ENCODE results near the gene HILPDA.

DNA sequence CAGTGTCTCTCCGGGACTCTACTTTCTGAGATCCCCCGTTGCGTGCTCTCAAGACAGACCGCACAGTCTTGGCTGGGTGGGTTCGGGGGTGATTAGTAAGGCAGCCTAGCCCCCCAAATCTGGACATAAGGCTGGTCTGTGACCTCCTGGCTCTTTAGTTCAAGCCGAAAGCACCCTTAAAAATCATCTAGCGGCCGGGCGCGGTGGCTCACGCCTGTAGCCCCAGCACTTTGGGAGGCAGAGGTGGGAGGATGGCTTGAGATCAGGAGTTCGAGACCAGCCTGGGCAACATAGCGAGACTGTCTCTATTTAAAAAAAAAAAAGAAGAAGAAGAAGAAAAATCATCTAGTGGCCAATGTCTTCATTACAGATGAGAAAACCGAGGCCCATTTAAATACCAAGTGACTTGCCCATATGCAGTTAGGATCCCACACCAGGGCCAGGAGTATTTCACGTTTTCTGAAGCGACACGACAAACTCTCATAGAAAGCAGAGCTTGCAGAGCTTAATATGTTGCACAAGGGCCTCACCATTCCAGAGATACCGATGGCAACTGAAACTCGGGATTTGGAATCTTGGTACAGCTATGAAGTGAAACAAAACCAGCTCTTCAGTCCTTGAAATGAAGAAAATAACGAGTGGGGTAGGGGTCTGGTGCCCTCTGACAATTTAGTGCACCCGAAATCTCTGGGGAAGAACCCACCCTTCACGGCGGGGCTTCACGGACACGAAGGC lies 703 bp upstream of the HILPDA start:
- TF ChIP-seq RAD21 (IDR thresholded peaks at IDR 0.05; ENCODE audit: low read depth), result no peak
- no peak for TF ChIP-seq NFIC (IDR thresholded peaks at IDR 0.05)
- TF ChIP-seq CEBPB (IDR thresholded peaks at IDR 0.05), result no peak
- no peak for TF ChIP-seq EGR1 (IDR thresholded peaks at IDR 0.05)
- no peak for TF ChIP-seq EP300 (IDR thresholded peaks at IDR 0.05; ENCODE audit: borderline replicate concordance)
- TF ChIP-seq, protein P1, sequence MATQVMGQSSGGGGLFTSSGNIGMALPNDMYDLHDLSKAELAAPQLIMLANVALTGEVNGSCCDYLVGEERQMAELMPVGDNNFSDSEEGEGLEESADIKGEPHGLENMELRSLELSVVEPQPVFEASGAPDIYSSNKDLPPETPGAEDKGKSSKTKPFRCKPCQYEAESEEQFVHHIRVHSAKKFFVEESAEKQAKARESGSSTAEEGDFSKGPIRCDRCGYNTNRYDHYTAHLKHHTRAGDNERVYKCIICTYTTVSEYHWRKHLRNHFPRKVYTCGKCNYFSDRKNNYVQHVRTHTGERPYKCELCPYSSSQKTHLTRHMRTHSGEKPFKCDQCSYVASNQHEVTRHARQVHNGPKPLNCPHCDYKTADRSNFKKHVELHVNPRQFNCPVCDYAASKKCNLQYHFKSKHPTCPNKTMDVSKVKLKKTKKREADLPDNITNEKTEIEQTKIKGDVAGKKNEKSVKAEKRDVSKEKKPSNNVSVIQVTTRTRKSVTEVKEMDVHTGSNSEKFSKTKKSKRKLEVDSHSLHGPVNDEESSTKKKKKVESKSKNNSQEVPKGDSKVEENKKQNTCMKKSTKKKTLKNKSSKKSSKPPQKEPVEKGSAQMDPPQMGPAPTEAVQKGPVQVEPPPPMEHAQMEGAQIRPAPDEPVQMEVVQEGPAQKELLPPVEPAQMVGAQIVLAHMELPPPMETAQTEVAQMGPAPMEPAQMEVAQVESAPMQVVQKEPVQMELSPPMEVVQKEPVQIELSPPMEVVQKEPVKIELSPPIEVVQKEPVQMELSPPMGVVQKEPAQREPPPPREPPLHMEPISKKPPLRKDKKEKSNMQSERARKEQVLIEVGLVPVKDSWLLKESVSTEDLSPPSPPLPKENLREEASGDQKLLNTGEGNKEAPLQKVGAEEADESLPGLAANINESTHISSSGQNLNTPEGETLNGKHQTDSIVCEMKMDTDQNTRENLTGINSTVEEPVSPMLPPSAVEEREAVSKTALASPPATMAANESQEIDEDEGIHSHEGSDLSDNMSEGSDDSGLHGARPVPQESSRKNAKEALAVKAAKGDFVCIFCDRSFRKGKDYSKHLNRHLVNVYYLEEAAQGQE (IDR thresholded peaks at IDR 0.05; ENCODE audit: low read depth), result no peak
- TF ChIP-seq TAF1 (IDR thresholded peaks at IDR 0.05; ENCODE audit: low read depth), result no peak
- no peak for TF ChIP-seq CREB1 (IDR thresholded peaks at IDR 0.05; ENCODE audit: low read depth)

Measured in Ishikawa (cell line).